WI38 (cell line): ENCODE results near the gene MED15.

Experiments
- H3K4me3 ChIP-seq: 2 replicates; pipeline ENCODE4 v1.5.1; 2011; ENCODE audit warnings: low read depth, mild to moderate bottlenecking, control low read depth, low read length
- CTCF ChIP-seq: IDR thresholded peaks from 2 replicates; pipeline ENCODE4 v1.5.1; 2012; ENCODE audit warnings: low read depth, mild to moderate bottlenecking, control low read depth, low read length

The MED15 gene

GRCh38 chr22:20625270-20625669, 117.9 kb downstream of the MED15 start:
- no peak for TF ChIP-seq CTCF
- no peak overlapping the region for H3K4me3 ChIP-seq

GRCh38 chr22:20626811-20627210, 119.4 kb downstream of the MED15 start:
- H3K4me3 ChIP-seq = no peak overlapping the region
- TF ChIP-seq CTCF = no peak

GRCh38 chr22:20627432-20627831, 120.0 kb downstream of the MED15 start:
- H3K4me3 ChIP-seq = no peak overlapping the region
- no peak for TF ChIP-seq CTCF

GRCh38 chr22:20628081-20628939, 120.9 kb downstream of the MED15 start:
- H3K4me3 ChIP-seq = no peak overlapping the region
- TF ChIP-seq CTCF = no peak

GRCh38 chr22:20629401-20629800, 122.0 kb downstream of the MED15 start:
- H3K4me3 ChIP-seq = no peak overlapping the region
- no peak for TF ChIP-seq CTCF

- no peak overlapping the region for H3K4me3 ChIP-seq
These were observed 123.6 kb downstream of the MED15 start for GRCh38 chr22:20630873-20631617.

More at GRCh38 chr22:20630873-20631617, 123.6 kb downstream of the MED15 start:
- no peak for TF ChIP-seq CTCF
